GM21526 (cell line): Measurements from ENCODE around the gene DDC.
"Not testable (repeated sequence)": the region's sequence is repeated elsewhere in the genome, so short reads cannot be mapped to it uniquely, and the experiment has no call there.

ENCODE experiments used
- ATAC-seq: cut with Tn5 transposase; IDR thresholded peaks from one replicate; pipeline ENCODE4 v1.9.1; 2021; ENCODE audit warnings: moderate library complexity; ENCODE audit not compliant: unreplicated experiment, low FRiP score

DDC gene

GRCh38 chr7:50590535-50590934 lies 25.3 kb upstream of the DDC start:
- no peak for ATAC-seq

- ATAC-seq: no peak
Observed at GRCh38 chr7:50589364-50589763, 24.2 kb upstream of the DDC start.

GRCh38 chr7:50588937-50589336 lies 23.7 kb upstream of the DDC start:
- ATAC-seq: no peak

GRCh38 chr7:50587737-50588136 lies 22.5 kb upstream of the DDC start:
- ATAC-seq: no peak

GRCh38 chr7:50584793-50585408 lies 19.7 kb upstream of the DDC start:
- no peak for ATAC-seq

- ATAC-seq: no peak
Observed at GRCh38 chr7:50584386-50584785, 19.2 kb upstream of the DDC start.

GRCh38 chr7:50583295-50583694 lies 18.1 kb upstream of the DDC start:
- ATAC-seq: not testable (repeated sequence)

- ATAC-seq: not testable (repeated sequence)
Observed at GRCh38 chr7:50582271-50582670, 17.1 kb upstream of the DDC start.

GRCh38 chr7:50580666-50581065 lies 15.5 kb upstream of the DDC start:
- not testable (repeated sequence) for ATAC-seq

- no peak for ATAC-seq
Observed at GRCh38 chr7:50580057-50580456, 14.9 kb upstream of the DDC start.

GRCh38 chr7:50578105-50578504 lies 12.9 kb upstream of the DDC start:
- ATAC-seq: not testable (repeated sequence)

GRCh38 chr7:50577569-50577968 lies 12.4 kb upstream of the DDC start:
- ATAC-seq: no peak

GRCh38 chr7:50576388-50576787 lies 11.2 kb upstream of the DDC start:
- ATAC-seq: not testable (repeated sequence)

- no peak for ATAC-seq
Observed at GRCh38 chr7:50567715-50568261, 2.6 kb upstream of the DDC start.

GRCh38 chr7:50565977-50566376 lies 772 bp upstream of the DDC start:
- ATAC-seq: no peak

GRCh38 chr7:50565559-50565916 lies 333 bp upstream of the DDC start:
- ATAC-seq: no peak

- ATAC-seq: no peak
Observed at GRCh38 chr7:50564171-50564570, 1.0 kb downstream of the DDC start.

- ATAC-seq: no peak
Observed at GRCh38 chr7:50562136-50562535, 3.1 kb downstream of the DDC start.

GRCh38 chr7:50560865-50561351 lies 4.3 kb downstream of the DDC start:
- ATAC-seq: no peak

- no peak for ATAC-seq
Observed at GRCh38 chr7:50559881-50560280, 5.3 kb downstream of the DDC start.

GRCh38 chr7:50558294-50559053 lies 6.7 kb downstream of the DDC start:
- no peak for ATAC-seq

- no peak for ATAC-seq
Observed at GRCh38 chr7:50557099-50557498, 8.1 kb downstream of the DDC start.
